ENCODE data around the gene MNT. TPM values are rescaled to one million over a fixed set of nuclear protein-coding genes. Genes with fewer than 3 reads are reported as not detected.

MNT gene
- polyA plus RNA-seq, 5 donors = 10.2 to 20.2 (median 12.5) TPM

GRCh38 chr17:2396568-2397246 is 4.2 kb downstream of the MNT start:
- peak; percentile 93 to 94 for DNase-seq

DNA sequence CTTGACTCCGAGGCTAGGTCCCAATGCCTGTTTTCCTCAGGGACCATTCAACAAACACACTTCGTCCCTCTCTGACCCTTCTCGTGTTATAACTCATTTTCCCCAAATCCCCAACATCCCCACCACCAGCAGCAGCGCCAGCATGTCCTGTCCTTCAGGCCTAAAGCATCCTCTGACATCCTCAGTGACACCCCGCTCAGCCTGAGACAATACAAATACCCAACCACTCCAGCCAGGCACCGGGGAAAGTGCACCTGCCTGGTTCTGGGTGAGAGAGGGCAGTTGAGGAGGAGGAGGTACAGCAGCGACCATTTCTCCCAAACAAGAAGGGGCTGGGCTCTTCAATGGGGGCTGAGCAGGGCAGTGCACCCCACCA is 4.7 kb downstream of the MNT start:
- no peak for DNase-seq

DNA sequence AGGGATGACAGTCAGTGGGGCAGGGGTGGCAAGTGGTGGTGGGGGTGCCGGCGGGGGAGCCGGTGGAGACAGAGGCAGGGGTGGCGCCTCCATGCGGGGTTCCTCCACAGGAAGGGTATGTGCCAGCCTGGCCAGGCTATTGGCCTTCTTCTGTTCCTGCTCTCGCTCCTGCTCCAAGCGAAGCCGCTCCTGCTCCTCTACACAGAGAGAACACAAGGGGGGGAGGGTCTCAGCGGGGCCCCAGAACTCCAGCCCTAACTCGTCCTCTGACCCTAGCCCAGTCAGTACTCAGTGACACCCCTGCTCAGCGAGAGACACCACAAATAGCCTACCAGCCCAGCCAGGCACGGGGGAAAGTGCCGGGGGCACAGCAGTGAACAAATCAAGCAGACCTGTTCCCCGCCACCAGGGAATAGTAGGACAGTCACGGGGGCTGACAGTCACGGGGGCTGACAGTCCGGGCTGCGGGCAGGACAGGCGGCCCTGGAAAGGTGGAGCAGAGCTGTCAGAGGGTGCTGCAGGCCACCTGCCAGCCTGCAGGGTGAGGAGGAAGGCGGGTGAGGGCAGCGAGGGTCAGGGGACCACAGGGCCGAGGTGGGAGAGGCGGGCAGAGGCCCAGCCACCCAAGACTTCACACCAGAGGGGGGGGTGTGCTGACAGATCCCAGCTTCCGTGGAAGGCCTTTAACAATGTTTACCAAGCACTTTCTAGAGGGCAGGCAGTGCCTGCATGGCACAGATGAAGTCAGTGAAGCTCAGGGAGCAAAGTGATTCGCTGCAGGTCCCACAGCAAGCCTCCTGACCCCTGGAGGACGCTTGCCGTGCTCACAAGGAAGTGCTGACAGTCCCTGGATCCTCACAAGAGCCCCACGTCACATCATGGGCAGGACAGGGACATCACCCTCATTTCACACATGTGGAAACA is 5.3 kb downstream of the MNT start:
- DNase-seq = peak in 1 of 2 donors; percentile 27

GRCh38 chr17:2394775-2395201 is 6.1 kb downstream of the MNT start:
- no peak for DNase-seq

DNA sequence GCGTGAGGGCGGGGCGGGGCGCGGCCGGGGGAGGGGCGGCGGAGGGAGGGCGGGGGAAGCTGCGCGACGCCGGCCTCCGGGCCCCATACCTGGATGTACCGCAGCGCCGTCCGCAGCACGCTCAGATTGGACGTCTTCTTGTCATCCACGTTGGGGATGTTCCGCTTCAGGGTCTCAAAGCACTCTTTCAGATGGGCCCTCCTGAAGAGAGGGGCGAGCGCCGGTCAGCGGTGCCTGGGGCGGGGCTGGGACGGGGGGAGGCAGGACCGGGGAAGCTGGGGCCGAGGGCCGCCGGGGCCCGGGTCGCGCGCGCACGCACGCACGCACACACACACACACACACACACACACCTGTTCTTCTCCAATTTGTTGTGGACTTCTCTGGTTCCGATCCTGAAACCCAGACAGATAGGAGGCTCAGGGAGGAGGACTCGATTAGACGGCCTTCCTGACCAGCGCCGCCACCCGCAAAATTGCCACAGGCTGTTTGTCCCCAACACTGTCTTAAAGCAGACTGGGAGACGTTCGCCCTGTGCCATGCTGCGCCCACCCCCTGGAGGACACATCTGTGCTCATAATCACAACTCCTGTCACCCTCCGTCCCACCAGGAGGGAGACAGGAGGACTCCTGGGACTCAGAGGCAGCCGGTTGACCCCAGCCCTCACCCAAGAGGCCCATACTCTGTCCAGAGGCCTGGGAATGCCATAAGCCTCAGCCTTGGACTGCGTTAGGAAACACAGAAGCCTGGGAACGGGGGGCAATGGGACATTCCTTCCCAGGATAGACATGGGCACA is 6.7 kb downstream of the MNT start:
- no peak for DNase-seq

- DNase-seq = peak; percentile 90
Observed at GRCh38 chr17:2393174-2393953, 7.5 kb downstream of the MNT start.

GRCh38 chr17:2392252-2393173 is 8.3 kb downstream of the MNT start:
- peak; percentile 93 to 94 for DNase-seq

GRCh38 chr17:2391597-2392251 is 9.1 kb downstream of the MNT start:
- DNase-seq = no peak

- no peak for DNase-seq
Observed at GRCh38 chr17:2390199-2390836, 10.5 kb downstream of the MNT start.

DNA sequence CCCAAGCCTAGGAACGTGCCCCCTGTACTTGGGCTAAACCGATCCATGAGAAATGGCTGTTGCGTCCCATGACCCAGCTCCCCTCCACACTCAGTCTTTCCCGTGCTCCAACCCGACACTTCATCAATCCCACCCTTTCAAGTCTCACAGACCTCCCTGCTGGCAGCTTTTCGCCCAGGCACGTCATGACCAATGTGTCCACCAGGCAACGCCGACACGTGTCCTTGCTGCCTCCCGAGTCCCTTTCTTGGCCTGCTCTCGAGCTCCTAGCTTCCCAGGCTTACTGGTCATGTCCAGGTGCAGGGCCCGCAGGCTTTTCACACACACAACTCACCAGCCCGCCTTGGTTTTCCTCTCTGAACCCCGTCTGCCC is 12.2 kb downstream of the MNT start:
- no peak for DNase-seq

- no peak for DNase-seq
Observed at GRCh38 chr17:2388020-2388682, 12.7 kb downstream of the MNT start.

DNA sequence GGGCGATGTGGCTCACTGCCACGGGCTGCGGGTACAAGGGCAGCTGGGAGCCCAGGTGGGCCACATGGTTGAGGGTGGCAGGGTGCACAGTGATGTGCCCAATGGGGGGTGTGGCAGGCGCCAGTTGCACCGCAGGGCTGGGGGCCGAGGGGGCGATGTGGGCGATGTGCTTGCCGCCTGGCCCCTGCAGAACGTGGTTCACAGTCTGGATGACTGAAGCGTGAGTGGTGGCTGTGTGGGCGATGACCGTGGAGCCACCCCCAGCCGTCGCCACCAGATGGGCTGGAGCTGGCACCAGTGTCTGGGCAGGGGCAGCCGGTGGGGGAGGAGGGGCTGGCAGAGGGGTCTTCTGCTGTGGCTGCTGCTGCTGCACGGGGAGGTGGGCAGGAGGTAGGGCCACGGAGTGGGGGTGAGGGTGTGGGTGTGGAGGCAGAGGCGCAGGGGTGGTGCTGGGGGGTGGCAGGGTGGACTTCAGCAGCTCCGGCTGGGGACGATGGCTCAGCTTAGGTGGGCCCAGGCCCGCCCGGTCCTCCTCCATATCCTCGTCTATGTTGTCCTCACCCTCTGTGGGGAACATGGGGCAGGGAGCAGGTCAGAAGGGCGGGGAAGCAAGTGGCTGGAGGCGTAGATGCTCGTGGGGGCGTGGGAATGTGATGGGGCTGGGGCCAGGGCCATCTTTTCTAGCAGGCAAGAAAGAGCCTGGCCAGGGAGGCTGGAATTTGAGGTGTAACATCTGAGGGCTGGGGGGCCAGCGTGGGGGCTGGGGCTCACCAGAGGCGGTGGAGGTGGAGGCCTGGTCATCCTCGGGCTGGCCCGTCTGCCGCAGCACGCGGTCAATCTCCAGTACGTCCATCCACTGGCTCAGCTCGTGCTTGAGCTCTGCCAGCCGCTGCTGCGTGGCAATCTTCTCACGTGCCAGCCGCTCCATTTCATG is 13.5 kb downstream of the MNT start:
- no peak for DNase-seq

- no peak for DNase-seq
Observed at GRCh38 chr17:2386400-2387085, 14.3 kb downstream of the MNT start.

- no peak for DNase-seq
Observed at GRCh38 chr17:2385240-2386210, 15.3 kb downstream of the MNT start.

GRCh38 chr17:2384439-2385127 is 16.3 kb downstream of the MNT start:
- DNase-seq = no peak
